ENCODE data around the gene DCAF8. TPM values are rescaled to one million over a fixed set of nuclear protein-coding genes. Genes with fewer than 3 reads are reported as not detected.
"Not testable (repeated sequence)": the region's sequence is repeated elsewhere in the genome, so short reads cannot be mapped to it uniquely, and the experiment has no call there.

DCAF8 gene
- total and polyA plus RNA-seq, 2 experiments from 2014 or later = 79.7 to 80.4 TPM

DNA sequence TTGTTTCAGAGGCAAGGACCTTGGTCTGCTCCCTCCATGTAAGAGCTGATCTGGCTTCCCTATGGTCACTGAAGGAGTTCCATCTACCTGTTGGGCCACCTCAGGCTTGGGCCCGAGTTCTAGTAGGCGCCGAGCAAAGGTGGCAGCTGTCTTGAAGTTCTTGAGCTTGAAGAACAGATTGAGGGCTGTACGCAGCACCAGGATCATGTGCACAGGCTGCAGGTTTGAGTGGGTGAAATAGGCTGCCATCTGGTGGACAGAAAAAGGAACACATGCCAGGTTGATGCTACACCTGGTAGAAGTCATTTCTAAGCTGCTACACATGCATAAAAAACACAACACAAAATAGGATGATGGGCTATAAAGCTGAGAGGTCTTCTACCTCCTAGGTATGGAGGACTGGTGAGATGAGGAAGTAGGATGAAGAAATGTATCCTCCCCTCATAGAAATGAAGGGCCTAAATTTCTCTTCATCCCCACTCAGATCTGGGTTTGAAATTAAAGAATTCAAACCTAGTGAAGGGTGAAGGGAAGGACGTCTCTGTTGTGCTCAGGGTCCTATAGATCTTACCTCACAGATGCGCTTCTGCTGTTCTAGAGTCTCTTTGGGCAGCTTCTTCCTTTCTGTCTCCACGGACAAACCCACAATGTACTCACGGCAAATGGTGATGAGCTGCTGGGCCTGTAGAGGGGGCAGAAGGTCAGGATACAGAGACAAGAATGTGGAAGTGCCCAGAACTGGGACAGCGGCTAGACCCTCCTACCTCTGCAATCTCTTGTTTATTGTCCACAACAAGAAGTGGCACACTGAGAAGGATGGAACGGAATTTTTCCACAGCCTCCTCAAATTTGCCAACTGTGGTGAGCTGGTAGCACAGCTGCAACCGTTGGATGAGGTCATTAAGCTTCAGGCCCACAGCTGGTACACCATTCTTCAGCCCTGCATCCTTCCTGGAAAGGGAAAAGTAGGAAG lies 29.2 kb upstream of the DCAF8 start:
- H3K9me2 ChIP-seq (ENCODE audit: insufficient read depth) = no peaks in the 10 kb centered on the region
- peak; percentile 78 for DNase-seq
- no peak overlapping the region for H3K4me3 ChIP-seq
- H3K27me3 ChIP-seq (replicated peaks; ENCODE audit: insufficient read depth) = no peaks in the 10 kb centered on the region
- H3K9me3 ChIP-seq (ENCODE audit: low read depth) = no peaks in the 10 kb centered on the region
- in situ Hi-C loops (cut with MboI) = no loop called here
- 0 out of 2 replicates have a peak overlapping the region, but pooled peaks have one; percentile 14 for H3K27ac ChIP-seq
- H3K79me2 ChIP-seq (ENCODE audit: insufficient read depth) = peaks cover 49% of the 10 kb centered on the region
- no peaks in the 10 kb centered on the region for H4K20me1 ChIP-seq (ENCODE audit: insufficient read depth)
- 40 to 44% methylated on average over 11 of the region's 11 CpGs for WGBS, 2 experiments (ENCODE audit: low coverage in 1 of 2, low lambda C conversion rate in 2 of 2, missing lambda C conversion rate in 2 of 2)
- H3K36me3 ChIP-seq (ENCODE audit: low read depth) = peaks cover 85% of the 10 kb centered on the region
- no peak overlapping the region for H3K9ac ChIP-seq
- no peak for TF ChIP-seq EZH2 (IDR thresholded peaks at IDR 0.05; ENCODE audit: insufficient read depth, poor library complexity, severe bottlenecking)
- no peak for TF ChIP-seq EZH2phosphoT487 (IDR thresholded peaks at IDR 0.05; ENCODE audit: insufficient read depth, low read depth)
- H3F3A ChIP-seq (ENCODE audit: insufficient read depth) = peaks cover 99% of the 10 kb centered on the region
- H3K4me2 ChIP-seq (ENCODE audit: unreplicated experiment) = no peak overlapping the region
- no peaks in the 10 kb centered on the region for H3K4me1 ChIP-seq (ENCODE audit: insufficient read depth)
- H2AFZ ChIP-seq = no peak overlapping the region

DNA sequence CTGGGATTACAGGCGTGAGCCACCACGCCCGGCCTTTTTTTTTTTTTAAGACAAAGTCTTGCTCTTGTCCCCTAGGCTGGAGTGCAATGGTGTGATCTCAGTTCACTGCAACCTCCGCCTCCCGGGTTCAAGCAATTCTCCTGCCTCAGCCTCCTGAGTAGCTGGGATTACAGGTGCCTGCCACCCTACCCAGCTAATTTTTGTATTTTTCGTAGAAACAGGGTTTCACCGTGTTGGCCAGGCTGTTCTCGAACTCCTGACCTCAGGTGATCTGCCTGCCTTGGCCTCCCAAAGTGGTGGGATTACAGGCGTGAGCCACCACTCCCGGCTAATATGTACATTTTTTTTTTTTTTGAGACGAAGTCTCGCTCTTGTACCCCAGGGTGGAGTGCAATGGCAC lies 25.4 kb upstream of the DCAF8 start:
- peaks cover 38% of the 10 kb centered on the region for H3K79me2 ChIP-seq (ENCODE audit: insufficient read depth)
- H3K4me3 ChIP-seq; H3K9me3 ChIP-seq (ENCODE audit: low read depth); H3K27me3 ChIP-seq (replicated peaks; ENCODE audit: insufficient read depth); H2AFZ ChIP-seq; DNase-seq; H4K20me1 ChIP-seq (ENCODE audit: insufficient read depth); in situ Hi-C loops (cut with MboI); H3K9ac ChIP-seq; H3K9me2 ChIP-seq (ENCODE audit: insufficient read depth); H3K4me2 ChIP-seq (ENCODE audit: unreplicated experiment); H3K4me1 ChIP-seq (ENCODE audit: insufficient read depth); H3K27ac ChIP-seq: not testable (repeated sequence)
- 87 to 94% methylated on average over 12 of the region's 12 CpGs for WGBS, 2 experiments (ENCODE audit: low coverage in 1 of 2, low lambda C conversion rate in 2 of 2, missing lambda C conversion rate in 2 of 2)
- H3K36me3 ChIP-seq (ENCODE audit: low read depth) = peaks cover 48% of the 10 kb centered on the region
- peaks cover 78% of the 10 kb centered on the region for H3F3A ChIP-seq (ENCODE audit: insufficient read depth)

- H3K79me2 ChIP-seq (ENCODE audit: insufficient read depth) = peaks cover 45% of the 10 kb centered on the region
- 80 to 86% methylated on average over 23 of the region's 23 CpGs for WGBS, 2 experiments (ENCODE audit: low coverage in 1 of 2, low lambda C conversion rate in 2 of 2, missing lambda C conversion rate in 2 of 2)
- no peaks in the 10 kb centered on the region for H3K27me3 ChIP-seq (replicated peaks; ENCODE audit: insufficient read depth)
- H3K9me3 ChIP-seq (ENCODE audit: low read depth) = no peaks in the 10 kb centered on the region
- H3K27ac ChIP-seq = no peak overlapping the region
- H4K20me1 ChIP-seq (ENCODE audit: insufficient read depth) = no peaks in the 10 kb centered on the region
- no peak overlapping the region for H2AFZ ChIP-seq
- in situ Hi-C loops (cut with MboI) = no loop called here
- peaks cover 56% of the 10 kb centered on the region for H3F3A ChIP-seq (ENCODE audit: insufficient read depth)
- H3K36me3 ChIP-seq (ENCODE audit: low read depth) = peaks cover 38% of the 10 kb centered on the region
- peak overlapping the region; percentile 71 for H3K4me2 ChIP-seq (ENCODE audit: unreplicated experiment)
- H3K4me3 ChIP-seq = peak overlapping the region; percentile 86
- H3K9me2 ChIP-seq (ENCODE audit: insufficient read depth) = no peaks in the 10 kb centered on the region
- H3K9ac ChIP-seq = peak overlapping the region; percentile 91
- peaks cover 8% of the 10 kb centered on the region for H3K4me1 ChIP-seq (ENCODE audit: insufficient read depth)
- no peak for DNase-seq
- TF ChIP-seq EZH2phosphoT487 (IDR thresholded peaks at IDR 0.05; ENCODE audit: insufficient read depth, low read depth) (no peak), EZH2 (IDR thresholded peaks at IDR 0.05; ENCODE audit: insufficient read depth, poor library complexity, severe bottlenecking) (no peak)
Measured at GRCh38 chr1:160285506-160285905, 23.2 kb upstream of the DCAF8 start.

GRCh38 chr1:160284782-160285344 lies 22.5 kb upstream of the DCAF8 start, which contains the start of gene PEX19:
Gene PEX19, minus strand, starts transcription at chr1:160285133. Its CDS starts 9 bp downstream, at chr1:160285124.
- Histone ChIP-seq H3K9me3 (ENCODE audit: low read depth) (no peaks in the 10 kb centered on the region), H3K27ac (peak within 1 kb of the TSS; percentile 93), H3K9me2 (ENCODE audit: insufficient read depth) (no peaks in the 10 kb centered on the region), H3K27me3 (replicated peaks; ENCODE audit: insufficient read depth) (no peaks in the 10 kb centered on the region), H2AFZ (peak within 1 kb of the TSS; percentile 72), H4K20me1 (ENCODE audit: insufficient read depth) (no peaks in the 10 kb centered on the region), H3K4me2 (ENCODE audit: unreplicated experiment) (peak within 1 kb of the TSS; percentile 93), H3K79me2 (ENCODE audit: insufficient read depth) (peaks cover 39% of the 10 kb centered on the region), H3K9ac (peak within 1 kb of the TSS; percentile 91), H3K4me3 (peak within 1 kb of the TSS; percentile 86), H3K4me1 (ENCODE audit: insufficient read depth) (peaks cover 8% of the 10 kb centered on the region), H3K36me3 (ENCODE audit: low read depth) (peaks cover 35% of the 10 kb centered on the region), H3F3A (ENCODE audit: insufficient read depth) (peaks cover 49% of the 10 kb centered on the region)
- DNase-seq = peak; percentile 98
- WGBS, 2 experiments (ENCODE audit: low coverage in 1 of 2, low lambda C conversion rate in 2 of 2, missing lambda C conversion rate in 2 of 2) = 0 to 1% methylated on average over 27 of the region's 27 CpGs
- in situ Hi-C loops (cut with MboI) = no loop called here
- TF ChIP-seq EZH2 (IDR thresholded peaks at IDR 0.05; ENCODE audit: insufficient read depth, poor library complexity, severe bottlenecking) = no peak
- no peak for TF ChIP-seq EZH2phosphoT487 (IDR thresholded peaks at IDR 0.05; ENCODE audit: insufficient read depth, low read depth)

All from GM23248 (cell line).